ENCODE data around the gene HYDIN. TPM values are rescaled to one million over a fixed set of nuclear protein-coding genes. Genes with fewer than 3 reads are reported as not detected.

HYDIN gene
- total and polyA plus RNA-seq, 9 of the 15 experiments (the other 6 are each of a cell fraction or from before 2014, with no cell fraction given), result 0.08 to 0.43 (median 0.14) TPM; not detected in 1

DNA sequence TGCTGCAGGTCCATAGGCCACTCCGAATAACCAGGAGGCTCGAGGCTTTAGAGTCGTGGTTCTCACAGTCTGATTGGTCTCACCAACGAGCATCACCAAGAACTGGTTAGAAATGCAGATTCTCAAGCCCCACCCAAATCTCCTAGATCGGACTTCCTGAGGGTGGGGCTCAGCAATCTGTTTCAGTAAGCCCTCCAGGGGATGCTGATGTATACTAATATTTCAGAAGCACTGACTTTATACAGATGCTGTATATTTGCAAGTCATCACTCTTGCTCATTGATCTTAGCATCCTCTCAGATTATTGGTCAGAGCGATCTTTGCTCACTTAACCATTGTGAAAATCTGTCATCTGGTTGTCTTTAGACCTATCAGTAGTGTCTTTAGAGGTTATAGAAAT, 425.1 kb downstream of the HYDIN start:
- Histone ChIP-seq H3K9ac (ENCODE audit: insufficient read depth in 1 of 2, low read depth in 2 of 2, low read length in 2 of 2) (no peak overlapping the region), H3K27me3 (ENCODE audit: control insufficient read depth in 2 of 2, insufficient read depth in 2 of 2, low read length in 2 of 2) (peaks cover 20 to 34% of the 10 kb centered on the region in 2 experiments), H3K79me2 (ENCODE audit: control insufficient read depth, insufficient read depth, low read length) (peaks cover 6% of the 10 kb centered on the region), H3K27ac (ENCODE audit: extremely low read depth, low read depth, low read length) (no peak overlapping the region), H2AFZ (ENCODE audit: low read depth, low read length) (no peak overlapping the region), H3K9me1 (ENCODE audit: control insufficient read depth, insufficient read depth, low read length) (no peaks in the 10 kb centered on the region), H3K36me3 (ENCODE audit: control insufficient read depth, insufficient read depth, low read length) (no peaks in the 10 kb centered on the region), H3K9me3 (replicated peaks; ENCODE audit: control insufficient read depth, insufficient read depth, low read depth, low read length) (no peaks in the 10 kb centered on the region; the same call in 1 of the 2 replicates), H3K4me1 (replicated peaks in 1 of 2; ENCODE audit: control insufficient read depth in 2 of 2, insufficient read depth in 2 of 2, low read length in 2 of 2) (peaks cover 4 to 6% of the 10 kb centered on the region in 2 experiments; a peak in 3 of 5 replicates), H3K4me3 (no peak overlapping the region), H4K20me1 (replicated peaks; ENCODE audit: control insufficient read depth, insufficient read depth, low read length) (no peaks in the 10 kb centered on the region), H3K4me2 (ENCODE audit: insufficient read depth, low read length) (no peak overlapping the region)
- POLR2A ChIA-PET, result no interaction called here
- DNase-seq (ENCODE audit: extremely low read depth in 1 of 4, low spot score in 3 of 4) (no peak), ATAC-seq (no peak), FAIRE-seq (no peak)
- in situ Hi-C loops (cut with MboI) (no loop called here), intact Hi-C loops (cut with micrococcal nuclease) (no loop called here)
- CTCF ChIA-PET (ENCODE audit: low intra/inter-chr PET ratio), result no interaction called here
- no TSS peak for BruUV-seq (replicated peaks)
- 0% methylated on average over 6 of the region's 6 CpGs for WGBS (ENCODE audit: insufficient coverage, low coverage, missing lambda C conversion rate)
- no peak for TF ChIP-seq ZNF224 (CRISPR knock-in tag; IDR thresholded peaks at IDR 0.05)
- TF ChIP-seq HDAC8 (tag; IDR thresholded peaks at IDR 0.05), result no peak
- no peak for TF ChIP-seq IFI16 (CRISPR knock-in tag; IDR thresholded peaks at IDR 0.05)
- 0 out of 2 replicates have a peak, but pooled peaks have one; percentile 4 for TF ChIP-seq NFE2 (IDR thresholded peaks at IDR 0.05; ENCODE audit: low read depth)
- TF ChIP-seq MAFG (tag; conservative IDR thresholded peaks at IDR 0.05), result peak; percentile 32; the same call in 1 of the 2 replicates
- peak; percentile 20; the same call in 1 of the 2 replicates for TF ChIP-seq C11orf30 (IDR thresholded peaks at IDR 0.05; ENCODE audit: low read depth)

DNA sequence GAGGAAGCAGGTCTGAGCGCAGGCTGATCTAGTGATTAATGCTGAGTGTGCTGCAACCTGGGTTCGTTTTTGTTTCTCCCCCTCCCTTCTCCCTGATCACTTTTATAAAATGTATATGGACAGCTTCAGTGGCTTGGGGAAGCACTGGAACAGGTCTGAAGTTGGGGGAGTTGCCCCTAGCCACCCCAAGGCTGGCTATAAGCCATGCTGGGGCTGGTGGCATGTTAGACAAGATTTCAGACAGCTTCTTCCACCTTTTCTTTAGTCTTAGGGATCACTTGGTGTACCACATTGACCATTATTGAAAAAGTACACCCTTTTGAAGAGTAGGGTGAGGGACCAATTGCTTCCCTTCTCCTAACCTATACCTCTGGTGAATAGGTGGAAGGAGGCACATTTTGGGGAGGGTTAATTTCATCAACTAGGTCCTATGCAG, 425.8 kb downstream of the HYDIN start:
- H3K36me3 ChIP-seq (ENCODE audit: control insufficient read depth, insufficient read depth, low read length), result no peaks in the 10 kb centered on the region
- H3K79me2 ChIP-seq (ENCODE audit: control insufficient read depth, insufficient read depth, low read length), result peaks cover 12% of the 10 kb centered on the region
- ChIA-PET CTCF (ENCODE audit: low intra/inter-chr PET ratio) (no interaction called here), POLR2A (no interaction called here)
- H3K4me1 ChIP-seq (replicated peaks in 1 of 2; ENCODE audit: control insufficient read depth in 2 of 2, insufficient read depth in 2 of 2, low read length in 2 of 2), result peaks cover 6 to 10% of the 10 kb centered on the region in 2 experiments; a peak in 4 of 5 replicates
- H3K27me3 ChIP-seq (ENCODE audit: control insufficient read depth in 2 of 2, insufficient read depth in 2 of 2, low read length in 2 of 2), result peaks cover 16 to 28% of the 10 kb centered on the region in 2 experiments
- no peak overlapping the region; the same call in 2 of the 3 replicates for H3K27ac ChIP-seq (ENCODE audit: extremely low read depth, low read depth, low read length)
- intact Hi-C loops (cut with micrococcal nuclease), result no loop called here
- DNase-seq (ENCODE audit: extremely low read depth in 1 of 4, low spot score in 3 of 4) (no peak), FAIRE-seq (no peak), ATAC-seq (no peak)
- no peak overlapping the region for H3K4me3 ChIP-seq
- 5% methylated on average over 2 of the region's 2 CpGs for WGBS (ENCODE audit: insufficient coverage, low coverage, missing lambda C conversion rate)
- no peak overlapping the region for H3K4me2 ChIP-seq (ENCODE audit: insufficient read depth, low read length)
- H3K9me1 ChIP-seq (ENCODE audit: control insufficient read depth, insufficient read depth, low read length), result no peaks in the 10 kb centered on the region
- no peak overlapping the region for H3K9ac ChIP-seq (ENCODE audit: insufficient read depth in 1 of 2, low read depth in 2 of 2, low read length in 2 of 2)
- in situ Hi-C loops (cut with MboI), result no loop called here
- H2AFZ ChIP-seq (ENCODE audit: low read depth, low read length), result no peak overlapping the region
- no peaks in the 10 kb centered on the region; the same call in 1 of the 2 replicates for H3K9me3 ChIP-seq (replicated peaks; ENCODE audit: control insufficient read depth, insufficient read depth, low read depth, low read length)
- BruUV-seq (replicated peaks), result no TSS peak
- H4K20me1 ChIP-seq (replicated peaks; ENCODE audit: control insufficient read depth, insufficient read depth, low read length), result no peaks in the 10 kb centered on the region
- TF ChIP-seq HDAC8 (tag; IDR thresholded peaks at IDR 0.05) (no peak), ETV6 (IDR thresholded peaks at IDR 0.05; ENCODE audit: borderline replicate concordance in 1 of 2, low read depth in 2 of 2, low read length in 1 of 2) (no peak), ETV6 (CRISPR knock-in tag; IDR thresholded peaks at IDR 0.05; ENCODE audit: borderline replicate concordance) (no peak), HEY1 (CRISPR knock-in tag; IDR thresholded peaks at IDR 0.05; ENCODE audit: borderline replicate concordance) (no peak), ZNF140 (CRISPR knock-in tag; IDR thresholded peaks at IDR 0.05) (no peak), MAZ (CRISPR knock-in tag; conservative IDR thresholded peaks at IDR 0.05 in 1 of 2, IDR thresholded peaks at IDR 0.05 in 1 of 2) (no peak), POLR2A (conservative IDR thresholded peaks at IDR 0.05) (peak; percentile 81)
- TF ChIP-seq, protein P1, sequence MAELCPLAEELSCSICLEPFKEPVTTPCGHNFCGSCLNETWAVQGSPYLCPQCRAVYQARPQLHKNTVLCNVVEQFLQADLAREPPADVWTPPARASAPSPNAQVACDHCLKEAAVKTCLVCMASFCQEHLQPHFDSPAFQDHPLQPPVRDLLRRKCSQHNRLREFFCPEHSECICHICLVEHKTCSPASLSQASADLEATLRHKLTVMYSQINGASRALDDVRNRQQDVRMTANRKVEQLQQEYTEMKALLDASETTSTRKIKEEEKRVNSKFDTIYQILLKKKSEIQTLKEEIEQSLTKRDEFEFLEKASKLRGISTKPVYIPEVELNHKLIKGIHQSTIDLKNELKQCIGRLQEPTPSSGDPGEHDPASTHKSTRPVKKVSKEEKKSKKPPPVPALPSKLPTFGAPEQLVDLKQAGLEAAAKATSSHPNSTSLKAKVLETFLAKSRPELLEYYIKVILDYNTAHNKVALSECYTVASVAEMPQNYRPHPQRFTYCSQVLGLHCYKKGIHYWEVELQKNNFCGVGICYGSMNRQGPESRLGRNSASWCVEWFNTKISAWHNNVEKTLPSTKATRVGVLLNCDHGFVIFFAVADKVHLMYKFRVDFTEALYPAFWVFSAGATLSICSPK (IDR thresholded peaks at IDR 0.05; ENCODE audit: borderline replicate concordance), result no peak
- TF ChIP-seq, protein P2, sequence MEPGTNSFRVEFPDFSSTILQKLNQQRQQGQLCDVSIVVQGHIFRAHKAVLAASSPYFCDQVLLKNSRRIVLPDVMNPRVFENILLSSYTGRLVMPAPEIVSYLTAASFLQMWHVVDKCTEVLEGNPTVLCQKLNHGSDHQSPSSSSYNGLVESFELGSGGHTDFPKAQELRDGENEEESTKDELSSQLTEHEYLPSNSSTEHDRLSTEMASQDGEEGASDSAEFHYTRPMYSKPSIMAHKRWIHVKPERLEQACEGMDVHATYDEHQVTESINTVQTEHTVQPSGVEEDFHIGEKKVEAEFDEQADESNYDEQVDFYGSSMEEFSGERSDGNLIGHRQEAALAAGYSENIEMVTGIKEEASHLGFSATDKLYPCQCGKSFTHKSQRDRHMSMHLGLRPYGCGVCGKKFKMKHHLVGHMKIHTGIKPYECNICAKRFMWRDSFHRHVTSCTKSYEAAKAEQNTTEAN (CRISPR knock-in tag; IDR thresholded peaks at IDR 0.05), result no peak
